CD1c-positive myeloid dendritic cell (primary cell): ENCODE measurements around the gene MTERF4.

Experiments used
- DNase-seq: peaks from one replicate; pipeline ENCODE4 v3.0.0-alpha.2; 2016; ENCODE audit errors: extremely low spot score

The MTERF4 gene

DNA sequence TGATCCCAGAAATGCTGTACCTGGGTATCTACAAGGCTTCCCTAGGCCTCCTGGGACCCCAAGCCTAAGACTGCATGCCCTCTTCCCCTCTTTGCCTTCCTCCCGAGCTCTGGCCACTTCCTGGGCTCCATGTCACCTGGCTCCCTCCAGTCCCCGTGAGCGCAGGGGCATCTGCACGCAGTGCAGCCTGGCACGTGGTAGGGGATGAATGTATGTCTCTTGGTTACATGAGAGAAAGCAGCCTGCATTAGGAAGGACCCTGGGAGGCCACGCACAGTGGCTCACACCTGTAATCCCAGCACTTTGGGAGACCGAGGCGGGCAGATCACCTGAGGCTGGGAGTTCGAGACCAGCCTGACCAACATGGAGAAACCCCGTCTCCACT is 31.3 kb upstream of the MTERF4 start:
- DNase-seq = no peak

- no peak for DNase-seq
Observed at GRCh38 chr2:241132538-241133435, 30.7 kb upstream of the MTERF4 start.

DNA sequence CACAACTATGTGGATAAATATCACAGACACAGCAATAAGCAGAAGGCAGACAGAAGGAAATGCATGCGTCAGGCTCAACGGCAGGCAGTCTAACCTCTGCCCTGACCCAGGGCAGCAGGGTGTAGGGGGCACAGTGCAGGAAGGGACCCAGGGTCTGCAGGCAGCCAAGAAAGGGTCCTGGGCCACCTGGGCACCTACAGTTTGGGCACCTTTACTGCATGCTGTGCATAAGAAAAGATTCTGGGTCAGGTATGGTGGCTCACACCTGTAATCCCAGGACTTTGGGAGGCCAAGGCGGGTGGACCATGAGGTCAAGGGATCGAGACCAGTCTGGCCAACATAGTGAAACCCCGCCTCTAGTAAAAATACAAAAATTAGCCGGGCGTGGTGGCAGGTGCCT is 29.4 kb upstream of the MTERF4 start:
- DNase-seq = no peak

DNA sequence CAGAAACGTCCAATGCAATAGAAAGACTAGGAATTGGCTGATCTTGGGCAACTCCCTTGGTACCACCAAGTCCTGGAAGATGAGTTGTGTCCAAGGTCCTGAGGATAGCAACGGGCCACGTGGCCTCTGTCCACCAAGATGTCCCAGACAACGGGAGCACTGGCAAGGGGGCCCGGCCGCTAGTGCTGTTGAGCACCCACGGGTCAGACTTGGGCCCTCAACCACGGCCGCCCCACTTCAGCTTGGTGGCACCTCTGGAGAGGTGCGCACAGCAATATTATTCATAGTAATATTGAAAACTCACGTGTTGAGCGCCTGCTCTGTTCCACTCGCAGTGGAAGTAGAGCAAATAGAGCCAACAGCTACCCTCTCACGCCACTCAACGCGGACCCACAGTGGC is 28.2 kb upstream of the MTERF4 start:
- no peak for DNase-seq

DNA sequence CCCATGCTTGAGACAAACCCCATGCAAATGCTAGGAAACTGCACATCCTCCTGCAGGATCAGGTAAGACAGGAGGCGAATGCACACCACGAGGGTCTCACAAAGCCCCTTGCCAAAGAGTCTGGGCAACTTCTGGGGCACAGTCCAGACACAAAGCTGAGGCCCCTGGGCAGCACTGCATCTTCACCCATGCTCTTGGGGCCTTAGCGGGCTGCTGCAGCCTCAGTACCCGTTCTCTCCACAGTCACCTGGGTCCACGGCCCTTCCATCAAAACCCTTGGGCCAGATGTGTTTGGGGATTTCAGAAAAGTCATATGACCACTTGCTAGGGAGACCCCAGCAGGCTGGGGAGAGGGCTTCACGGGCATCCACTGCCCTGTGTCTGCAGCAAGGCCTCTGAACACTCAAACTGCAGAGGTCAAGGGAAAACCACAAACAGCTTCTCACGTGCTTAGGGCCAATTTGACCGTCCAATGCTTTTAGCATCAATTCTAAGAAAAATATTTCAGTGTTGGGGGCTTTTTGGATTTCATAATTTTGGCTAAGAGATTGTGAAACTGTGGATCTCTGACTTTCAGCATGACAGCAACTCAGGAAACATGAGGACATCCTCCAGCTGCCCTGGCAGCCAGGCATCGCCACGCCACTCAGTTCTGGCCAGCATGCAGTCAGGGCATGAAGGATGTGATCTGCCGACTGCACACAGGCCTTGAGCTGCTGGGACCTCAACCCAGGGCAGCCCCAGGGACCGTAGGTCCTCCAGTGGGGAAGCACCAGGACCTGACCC is 27.2 kb upstream of the MTERF4 start:
- DNase-seq = no peak

DNA sequence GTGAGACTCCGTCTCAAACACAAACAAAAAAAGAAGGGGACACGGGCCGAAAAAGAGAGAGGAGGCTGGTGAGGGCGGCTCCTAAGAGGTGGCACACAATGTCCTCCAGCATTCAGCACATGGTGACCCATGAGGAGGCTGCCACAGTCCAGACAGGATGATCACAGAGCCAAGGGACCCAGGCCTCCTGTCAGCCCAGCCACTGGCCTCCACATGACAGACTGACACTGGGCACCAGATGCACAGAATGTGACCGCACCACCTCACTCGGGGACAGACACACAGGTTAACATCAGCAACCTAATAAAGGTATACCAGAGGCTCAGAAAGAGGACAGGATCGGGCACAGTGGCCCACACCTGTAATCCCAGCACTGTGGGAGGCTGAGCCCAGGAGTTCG is 26.2 kb upstream of the MTERF4 start:
- no peak for DNase-seq

DNA sequence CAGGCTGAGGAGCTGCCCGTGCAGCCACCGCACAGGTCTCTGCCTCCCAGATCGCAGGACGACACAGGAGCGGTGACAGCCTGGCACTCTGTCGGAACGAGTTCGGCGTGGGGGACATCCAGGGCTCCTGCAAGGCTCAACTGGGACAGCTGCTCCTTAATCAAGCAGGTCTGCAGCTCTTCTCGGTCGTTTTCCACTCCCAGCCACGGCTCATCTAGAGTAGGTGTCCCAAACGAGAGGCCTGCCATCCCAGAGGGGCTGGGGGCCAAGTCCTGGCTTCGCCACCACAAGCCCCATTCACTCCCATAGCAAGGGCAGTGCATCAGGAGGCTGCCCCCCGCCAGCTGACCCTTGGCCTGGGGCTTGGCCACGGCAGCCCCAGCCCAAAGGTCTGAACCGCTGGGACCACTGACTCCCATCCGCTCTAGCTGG is 24.7 kb upstream of the MTERF4 start:
- no peak for DNase-seq

- DNase-seq = no peak
Observed at GRCh38 chr2:241126201-241126611, 24.1 kb upstream of the MTERF4 start.

- no peak for DNase-seq
Observed at GRCh38 chr2:241125626-241126025, 23.5 kb upstream of the MTERF4 start.

DNA sequence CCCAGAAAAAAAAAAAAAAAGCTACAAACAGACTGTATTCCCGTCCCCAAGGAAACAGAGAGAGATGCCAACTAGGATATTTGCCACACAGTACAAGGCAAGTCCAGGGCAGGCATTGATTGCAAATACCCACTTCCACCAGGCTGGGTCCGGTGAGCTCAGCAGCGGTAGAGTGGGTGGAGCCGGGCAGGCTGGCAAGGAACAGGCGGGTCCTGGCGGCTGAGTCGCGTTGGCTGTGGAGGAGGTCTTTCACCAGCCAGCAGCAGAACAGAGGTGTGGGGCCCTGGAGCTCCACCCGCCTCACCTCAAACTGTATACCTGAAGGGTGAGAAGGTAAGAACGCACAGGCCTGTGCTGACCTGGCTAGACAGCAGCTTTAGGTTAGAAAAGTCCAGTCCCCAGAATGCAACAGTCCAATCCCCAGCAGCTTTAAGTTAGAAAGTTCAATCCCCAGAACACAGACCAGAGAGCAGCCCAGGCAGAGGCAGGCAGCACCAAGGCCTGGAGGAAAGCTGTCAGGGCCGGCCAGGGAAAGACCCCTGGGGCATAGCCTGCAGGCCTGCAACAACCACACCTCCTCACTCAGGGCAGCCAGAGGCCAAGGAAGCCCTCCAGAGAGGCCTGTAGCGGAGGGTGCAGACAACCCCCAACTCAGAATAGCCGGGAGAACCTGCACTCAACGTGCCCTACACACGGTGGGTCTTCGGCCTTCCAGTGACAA is 21.9 kb upstream of the MTERF4 start:
- DNase-seq = no peak

DNA sequence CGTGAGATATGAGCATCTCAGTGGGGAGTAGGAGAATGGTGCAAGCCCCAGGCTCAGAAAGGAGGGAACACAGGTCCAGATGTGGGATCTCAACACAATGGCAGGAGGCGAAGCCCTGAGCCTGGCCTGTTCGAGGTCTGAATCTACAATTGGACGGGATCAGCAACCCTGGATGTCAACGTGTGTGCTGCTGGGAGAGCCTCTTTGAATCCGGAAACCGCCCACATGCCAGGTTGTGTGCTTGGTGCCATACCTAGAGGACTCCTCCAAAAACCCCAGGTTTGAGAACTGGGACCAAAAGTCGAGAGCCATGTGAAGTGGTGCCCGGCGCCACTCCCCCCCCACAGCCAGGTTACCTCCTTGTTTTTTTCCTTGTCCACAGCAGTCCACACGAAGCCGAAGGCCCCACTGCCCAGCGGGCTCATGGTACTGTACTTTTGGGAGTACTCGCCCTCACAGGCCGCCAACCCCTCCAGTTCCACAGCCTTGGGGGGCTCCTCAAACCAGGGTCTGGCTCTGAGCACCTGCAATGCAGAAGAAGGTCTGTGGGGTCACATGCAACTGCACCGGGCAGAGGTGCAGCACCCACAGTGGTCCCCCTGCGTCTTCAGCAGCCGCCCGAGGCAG is 20.4 kb upstream of the MTERF4 start:
- no peak for DNase-seq

DNA sequence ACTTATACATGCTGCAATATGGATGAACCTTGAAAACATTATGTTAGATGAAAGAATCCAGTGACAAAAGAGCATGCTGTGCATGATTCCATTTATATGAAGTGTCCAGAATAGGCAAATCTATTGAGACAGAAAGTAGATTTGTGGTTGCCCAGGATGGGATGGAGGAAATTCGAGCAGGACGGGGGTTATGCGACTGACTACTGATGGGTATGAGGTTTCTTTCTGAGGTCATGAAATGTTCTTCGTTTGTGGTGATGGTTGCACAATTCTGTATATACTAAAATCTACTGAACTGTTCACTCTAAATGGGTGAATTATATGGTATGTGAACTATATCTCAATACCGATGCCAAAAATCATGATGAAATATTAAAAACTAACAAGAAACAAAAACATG is 18.9 kb upstream of the MTERF4 start:
- no peak for DNase-seq

DNA sequence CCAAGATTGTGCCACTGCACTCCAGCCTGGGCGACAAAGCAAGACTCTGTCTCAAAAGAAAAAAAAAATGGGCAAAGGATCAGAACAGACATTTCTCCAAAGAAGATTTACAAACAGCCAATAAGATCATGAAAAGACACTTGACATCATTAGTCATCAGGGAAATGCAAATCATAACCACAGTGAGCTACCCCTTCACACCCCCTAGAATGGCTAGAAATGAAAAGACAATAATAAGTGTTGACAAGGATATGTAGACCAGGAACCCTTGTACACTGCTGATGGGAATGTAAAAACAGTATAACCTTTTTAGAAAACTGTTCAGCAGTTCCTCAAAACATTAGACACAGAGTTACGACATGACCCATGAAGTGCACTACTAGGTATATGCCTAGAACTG is 18.4 kb upstream of the MTERF4 start:
- DNase-seq = no peak

DNA sequence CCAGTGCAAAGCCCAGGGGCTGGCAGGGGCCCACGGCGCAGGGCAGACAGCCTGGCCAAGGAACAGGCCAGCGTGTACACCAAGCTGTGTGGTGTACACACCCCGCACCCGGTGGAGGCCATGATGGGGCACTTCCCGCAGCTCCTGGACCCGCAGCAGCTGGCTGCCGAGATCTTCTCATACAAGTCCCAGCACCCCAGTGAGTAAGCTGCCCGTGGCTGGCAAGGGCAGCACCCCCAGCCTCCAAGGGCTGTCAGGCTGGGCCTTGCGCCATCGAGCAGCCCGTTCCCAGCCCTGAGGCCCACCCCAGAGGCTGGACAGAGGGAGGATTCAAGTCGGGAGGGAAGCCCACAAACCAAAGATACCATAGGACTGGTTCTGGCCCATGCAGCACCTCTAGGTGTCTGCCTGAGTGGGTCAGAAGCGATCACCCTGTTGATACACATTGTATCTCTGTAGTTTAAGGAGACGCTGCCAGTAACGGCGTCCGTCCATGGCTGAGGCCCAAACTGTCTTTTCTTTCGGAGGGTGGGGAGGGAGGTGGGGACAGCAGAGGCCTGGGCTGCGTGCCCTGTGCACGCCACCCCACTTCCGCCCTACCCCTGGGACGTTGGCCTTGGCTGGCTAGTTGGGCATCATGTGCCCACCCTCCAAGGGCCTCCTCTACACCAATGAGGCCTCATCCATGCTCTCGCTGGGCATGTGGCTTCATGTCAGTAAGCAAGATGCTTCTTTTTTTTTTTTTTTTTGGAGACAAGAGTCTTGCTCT is 16.8 kb upstream of the MTERF4 start:
- DNase-seq = no peak

GRCh38 chr2:241116606-241117560 is 14.8 kb upstream of the MTERF4 start:
- DNase-seq = no peak

- no peak for DNase-seq
Observed at GRCh38 chr2:241115361-241115760, 13.3 kb upstream of the MTERF4 start.

DNA sequence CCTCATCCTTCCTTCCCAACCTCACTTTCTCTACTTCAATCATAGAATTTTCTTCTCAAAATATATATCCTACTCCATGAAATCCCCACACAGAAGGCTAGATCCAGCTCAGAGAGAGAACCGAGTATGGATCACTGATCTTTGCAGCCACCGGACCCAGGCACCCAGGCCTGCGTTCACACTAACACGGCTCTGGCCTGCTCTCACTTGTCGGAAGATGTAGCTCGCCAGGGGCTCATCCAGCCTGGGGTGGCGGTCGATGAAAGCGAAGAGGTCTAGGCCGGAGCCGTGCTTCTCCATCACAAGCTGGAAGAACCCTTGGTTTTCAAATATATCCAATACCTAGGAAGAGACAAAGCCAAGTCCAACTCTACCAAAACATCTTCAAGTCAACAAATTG is 12.7 kb upstream of the MTERF4 start:
- no peak for DNase-seq

- DNase-seq = no peak
Observed at GRCh38 chr2:241112592-241112991, 10.5 kb upstream of the MTERF4 start.

DNA sequence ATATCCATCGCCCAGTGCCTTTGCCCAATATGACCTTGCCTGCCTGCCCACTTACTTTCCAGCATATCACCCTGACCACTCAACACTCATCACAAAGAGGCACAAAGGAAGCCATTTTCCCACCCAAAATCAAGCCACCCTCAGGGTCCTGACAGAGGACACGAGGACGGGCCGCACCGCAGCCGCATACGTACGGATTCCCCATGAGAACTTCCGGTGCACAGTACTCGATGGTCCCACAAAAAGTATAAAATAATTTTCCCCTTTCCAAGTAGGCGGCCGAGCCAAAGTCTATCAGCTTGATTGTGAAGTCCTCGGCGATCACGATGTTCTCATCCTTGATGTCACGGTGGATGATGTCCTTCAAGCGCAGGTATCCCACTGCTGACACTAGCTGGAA is 10.0 kb upstream of the MTERF4 start:
- DNase-seq = no peak

GRCh38 chr2:241111440-241111805 is 9.3 kb upstream of the MTERF4 start:
- no peak for DNase-seq
